GM18519 (cell line): ENCODE results near the gene PIK3CA.
"Not testable (repeated sequence)": the region's sequence is repeated elsewhere in the genome, so short reads cannot be mapped to it uniquely, and the experiment has no call there.

Experiments
- ATAC-seq: cut with Tn5 transposase; IDR thresholded peaks from one replicate; pipeline ENCODE4 v1.9.1; 2021; ENCODE audit warnings: mild to moderate bottlenecking, moderate library complexity; ENCODE audit not compliant: unreplicated experiment, low FRiP score

Gene PIK3CA

GRCh38 chr3:179192542-179192941 lies 44.4 kb downstream of the PIK3CA start:
- no peak for ATAC-seq

DNA sequence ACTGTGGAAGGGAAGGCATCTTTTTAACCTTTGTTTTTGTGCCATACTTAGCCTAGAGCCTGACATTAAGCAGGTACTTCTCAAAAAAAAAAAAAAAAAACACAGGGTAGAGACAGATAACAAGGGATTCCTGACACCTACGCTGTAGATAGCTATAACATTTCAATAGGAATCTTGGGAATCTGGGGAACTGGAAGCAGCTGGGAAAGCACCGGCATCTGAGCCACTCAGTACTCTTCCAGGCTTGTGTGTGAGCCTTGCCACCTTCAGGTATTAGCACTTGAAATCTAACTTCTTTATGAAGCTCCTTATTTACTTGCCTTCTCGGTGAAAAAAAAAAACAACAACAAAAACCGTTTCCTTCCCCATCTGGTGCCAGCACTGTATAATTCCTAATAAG lies 46.8 kb downstream of the PIK3CA start:
- ATAC-seq = no peak

DNA sequence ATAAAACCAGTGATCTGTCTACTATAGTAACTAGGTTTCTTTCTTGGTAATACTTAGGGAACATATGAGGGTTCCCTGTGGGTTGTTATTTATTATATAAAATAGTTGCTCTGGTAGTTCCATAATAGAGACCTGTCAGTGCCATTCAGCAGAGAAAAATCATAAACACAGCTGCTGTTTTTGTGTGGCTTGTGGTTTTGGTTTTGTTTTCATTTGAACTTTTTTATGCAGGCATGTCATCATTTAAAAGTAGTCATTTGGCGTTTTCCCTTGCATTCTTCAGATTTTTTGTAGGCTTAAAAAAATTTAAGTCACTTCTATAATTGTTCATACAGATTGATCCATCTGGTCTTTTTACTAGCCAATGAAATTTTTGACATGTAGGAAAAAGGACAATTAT lies 47.9 kb downstream of the PIK3CA start:
- peak; percentile 71 for ATAC-seq

DNA sequence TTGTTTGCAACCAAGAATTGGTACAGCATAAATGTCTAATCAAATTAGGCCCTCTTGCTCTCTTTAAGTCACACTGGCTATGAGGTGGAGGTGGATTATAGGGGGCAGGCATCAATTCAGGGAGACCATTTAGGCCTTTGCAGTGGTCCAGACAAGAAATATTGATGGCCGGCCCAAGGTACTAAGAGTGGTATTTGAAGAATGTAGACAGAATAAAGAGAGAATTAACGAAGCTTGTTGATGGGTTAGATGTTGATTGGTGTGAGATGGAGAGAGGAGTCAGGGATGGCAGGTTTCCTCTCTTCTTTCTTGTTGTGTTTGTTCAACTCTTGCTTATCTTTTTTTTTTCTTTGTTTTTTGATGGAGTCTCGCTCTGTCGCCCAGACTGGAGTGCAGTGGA lies 48.5 kb downstream of the PIK3CA start:
- no peak for ATAC-seq

DNA sequence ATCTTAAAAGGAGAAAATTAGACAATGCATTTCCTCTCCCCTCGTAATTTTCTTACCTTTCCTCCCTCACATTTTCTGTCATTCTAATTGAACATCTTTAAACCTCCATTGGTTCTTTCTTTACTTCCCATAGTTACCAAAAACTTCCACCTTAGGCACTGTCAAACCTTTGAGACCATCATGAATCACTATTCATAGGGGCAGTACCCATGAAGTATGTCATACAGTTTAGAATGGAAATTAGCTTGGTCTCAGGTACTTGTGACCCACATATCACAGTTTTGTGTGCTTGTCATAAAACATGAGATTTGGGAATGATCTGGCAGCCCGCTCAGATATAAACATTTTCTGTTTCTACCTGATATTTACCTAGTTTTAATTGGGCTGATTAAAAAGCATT lies 52.6 kb downstream of the PIK3CA start:
- no peak for ATAC-seq

DNA sequence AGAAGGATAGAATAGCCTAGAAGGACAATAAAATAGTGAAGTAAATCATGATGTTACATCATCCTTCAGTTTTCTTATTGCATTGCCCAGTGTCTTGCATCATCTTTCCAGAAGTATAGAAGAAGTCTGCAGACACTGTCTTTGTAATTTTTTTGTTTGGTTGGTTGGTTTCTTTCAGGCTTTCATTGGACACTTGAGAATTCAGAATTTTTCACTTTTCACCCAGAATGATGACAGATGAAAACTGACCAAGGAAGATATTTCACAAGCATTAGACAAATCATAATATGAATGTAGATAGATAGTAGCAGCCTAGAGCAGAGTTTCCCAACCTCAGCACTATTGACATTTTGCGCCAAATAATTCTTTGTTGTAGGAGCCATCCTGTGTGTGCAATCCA lies 67.4 kb downstream of the PIK3CA start:
- not testable (repeated sequence) for ATAC-seq

DNA sequence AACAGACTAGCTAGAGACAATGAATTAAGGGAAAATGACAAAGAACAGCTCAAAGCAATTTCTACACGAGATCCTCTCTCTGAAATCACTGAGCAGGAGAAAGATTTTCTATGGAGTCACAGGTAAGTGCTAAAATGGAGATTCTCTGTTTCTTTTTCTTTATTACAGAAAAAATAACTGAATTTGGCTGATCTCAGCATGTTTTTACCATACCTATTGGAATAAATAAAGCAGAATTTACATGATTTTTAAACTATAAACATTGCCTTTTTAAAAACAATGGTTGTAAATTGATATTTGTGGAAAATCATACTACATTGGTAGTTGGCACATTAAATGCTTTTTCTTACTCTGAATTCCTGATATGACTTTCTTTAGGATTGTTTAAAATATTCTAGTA lies 70.1 kb downstream of the PIK3CA start:
- not testable (repeated sequence) for ATAC-seq

GRCh38 chr3:179223548-179223947 lies 75.4 kb downstream of the PIK3CA start:
- no peak for ATAC-seq

GRCh38 chr3:179224584-179224983 lies 76.4 kb downstream of the PIK3CA start:
- ATAC-seq = no peak

- no peak for ATAC-seq
Measured at GRCh38 chr3:179227349-179227748, 79.2 kb downstream of the PIK3CA start.

DNA sequence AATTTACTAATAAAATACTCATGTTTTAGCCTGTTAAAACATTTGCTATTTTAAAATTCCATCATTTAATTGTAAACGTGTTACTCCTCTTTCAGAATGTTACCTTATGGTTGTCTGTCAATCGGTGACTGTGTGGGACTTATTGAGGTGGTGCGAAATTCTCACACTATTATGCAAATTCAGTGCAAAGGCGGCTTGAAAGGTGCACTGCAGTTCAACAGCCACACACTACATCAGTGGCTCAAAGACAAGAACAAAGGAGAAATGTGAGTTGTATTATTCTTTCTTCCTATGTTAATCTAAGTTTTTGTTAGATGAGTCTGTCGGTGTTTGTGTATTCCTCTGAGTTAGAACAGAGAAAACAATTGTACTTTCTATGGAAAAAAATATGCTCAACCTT lies 81.0 kb downstream of the PIK3CA start:
- no peak for ATAC-seq

- ATAC-seq = no peak
Measured at GRCh38 chr3:179233043-179233442, 84.9 kb downstream of the PIK3CA start.

DNA sequence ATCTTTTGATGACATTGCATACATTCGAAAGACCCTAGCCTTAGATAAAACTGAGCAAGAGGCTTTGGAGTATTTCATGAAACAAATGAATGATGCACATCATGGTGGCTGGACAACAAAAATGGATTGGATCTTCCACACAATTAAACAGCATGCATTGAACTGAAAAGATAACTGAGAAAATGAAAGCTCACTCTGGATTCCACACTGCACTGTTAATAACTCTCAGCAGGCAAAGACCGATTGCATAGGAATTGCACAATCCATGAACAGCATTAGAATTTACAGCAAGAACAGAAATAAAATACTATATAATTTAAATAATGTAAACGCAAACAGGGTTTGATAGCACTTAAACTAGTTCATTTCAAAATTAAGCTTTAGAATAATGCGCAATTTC lies 86.0 kb downstream of the PIK3CA start:
- ATAC-seq = no peak

DNA sequence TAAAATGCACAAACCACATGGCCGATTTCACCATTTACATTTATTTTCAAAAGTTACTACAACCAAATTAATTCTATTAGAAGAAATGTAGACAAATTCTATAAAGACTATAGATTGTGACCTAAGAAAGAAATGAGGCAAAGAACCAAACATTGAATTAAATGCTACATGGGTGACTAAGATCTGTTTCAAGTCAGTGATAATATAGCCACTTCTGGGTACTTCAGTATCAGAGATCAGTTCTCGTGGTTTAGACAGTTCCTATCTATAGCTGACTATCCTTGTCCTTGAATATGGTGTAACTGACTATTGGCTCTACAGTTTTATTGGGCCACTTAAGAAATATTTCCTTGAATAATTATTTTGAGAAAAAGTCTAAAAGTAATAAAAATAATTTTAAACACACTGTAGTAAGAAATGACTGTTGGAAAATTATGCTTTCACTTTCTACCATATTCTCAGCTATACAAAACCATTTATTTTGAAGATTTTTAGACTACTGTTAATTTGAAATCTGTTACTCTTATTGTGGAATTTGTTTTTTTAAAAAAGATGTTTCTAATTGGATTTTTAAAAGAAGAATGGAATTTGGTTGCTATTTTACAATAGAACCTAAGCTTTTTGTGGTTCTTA lies 88.6 kb downstream of the PIK3CA start:
- peak; percentile 79 for ATAC-seq

- not testable (repeated sequence) for ATAC-seq
Measured at GRCh38 chr3:179240299-179240698, 92.1 kb downstream of the PIK3CA start.

DNA sequence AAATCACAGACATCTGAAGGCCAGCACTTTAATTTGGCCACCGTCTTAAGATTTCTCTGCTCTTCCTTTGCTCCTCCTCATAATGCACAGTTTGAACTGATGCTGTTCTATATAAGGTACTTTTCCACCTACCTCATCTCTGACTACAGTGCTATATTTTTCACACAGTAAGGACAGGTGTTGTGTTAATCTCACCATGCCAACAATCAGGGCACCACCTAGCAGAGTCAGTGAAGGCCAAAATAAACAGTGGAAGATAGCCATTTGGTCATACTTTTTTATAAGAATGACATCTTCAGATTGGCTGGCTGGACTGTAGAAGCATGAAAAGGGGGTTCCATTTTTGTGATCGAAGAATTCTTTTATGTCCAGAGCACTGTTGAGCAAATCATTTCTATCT lies 94.7 kb downstream of the PIK3CA start:
- ATAC-seq = not testable (repeated sequence)

DNA sequence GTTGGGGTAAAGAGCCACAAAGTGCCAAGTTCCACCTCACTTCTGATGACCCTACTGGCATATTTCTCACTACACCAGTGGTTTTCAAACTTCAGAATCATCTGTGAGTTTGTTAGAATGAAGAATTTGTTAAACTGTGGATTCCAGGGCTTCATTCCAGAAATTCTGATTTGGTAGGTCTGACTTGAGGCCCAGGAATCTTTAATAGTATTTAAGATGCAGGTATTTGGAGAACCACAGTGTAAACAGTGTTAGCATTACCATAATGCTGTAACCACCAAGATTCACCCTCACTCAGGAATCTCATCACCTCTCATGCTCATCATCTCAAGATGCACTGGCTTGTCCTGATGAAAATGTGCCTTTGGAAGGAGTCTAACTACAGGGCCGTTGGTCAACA lies 96.7 kb downstream of the PIK3CA start:
- ATAC-seq = no peak

- ATAC-seq = no peak
Measured at GRCh38 chr3:179247289-179248015, 99.3 kb downstream of the PIK3CA start.

- ATAC-seq = no peak
Measured at GRCh38 chr3:179250803-179251476, 102.8 kb downstream of the PIK3CA start, which contains the start of gene KCNMB3. TSS of gene KCNMB3 (minus strand) at chr3:179251114. CDS start at chr3:179250990, 124 bp downstream.

DNA sequence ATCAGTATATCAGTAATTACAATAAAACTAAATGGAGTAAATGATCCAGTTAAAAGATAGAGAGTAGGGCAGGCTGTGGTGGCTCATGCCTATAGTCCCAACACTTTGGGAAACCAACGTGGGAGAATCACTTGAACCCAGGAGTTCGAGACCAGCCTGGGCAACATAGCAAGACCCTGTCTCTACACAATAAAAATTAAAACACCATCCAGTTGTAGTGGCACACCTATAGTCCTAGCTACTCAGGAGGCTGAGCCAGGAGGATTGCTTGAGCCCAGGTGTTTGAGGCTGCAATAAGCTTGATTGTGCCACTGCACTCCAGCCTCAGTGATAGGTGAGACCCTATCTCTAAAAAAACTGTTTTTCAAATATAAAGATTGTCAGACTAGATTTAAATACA lies 108.7 kb downstream of the PIK3CA start:
- no peak for ATAC-seq

- ATAC-seq = not testable (repeated sequence)
Measured at GRCh38 chr3:179257742-179258141, 109.6 kb downstream of the PIK3CA start.

- ATAC-seq = no peak
Measured at GRCh38 chr3:179258820-179259219, 110.7 kb downstream of the PIK3CA start.
